HG03108 (cell line): ENCODE data around the gene KCTD20.
"Not testable (repeated sequence)": the region's sequence is repeated elsewhere in the genome, so short reads cannot be mapped to it uniquely, and the experiment has no call there.

Experiments used
- ATAC-seq: cut with Tn5 transposase; IDR thresholded peaks from one replicate; pipeline ENCODE4 v1.9.1; 2021; ENCODE audit warnings: moderate library complexity; ENCODE audit not compliant: unreplicated experiment

Gene KCTD20

GRCh38 chr6:36443471-36444428 lies 950 bp downstream of the KCTD20 start:
- ATAC-seq, result no peak

GRCh38 chr6:36444470-36444869 lies 1.7 kb downstream of the KCTD20 start:
- no peak for ATAC-seq

GRCh38 chr6:36445621-36446020 lies 2.8 kb downstream of the KCTD20 start:
- ATAC-seq, result no peak

- not testable (repeated sequence) for ATAC-seq
Measured at GRCh38 chr6:36449173-36449572, 6.4 kb downstream of the KCTD20 start.

- ATAC-seq, result not testable (repeated sequence)
Measured at GRCh38 chr6:36452897-36453296, 10.1 kb downstream of the KCTD20 start.

- no peak for ATAC-seq
Measured at GRCh38 chr6:36455486-36456027, 12.8 kb downstream of the KCTD20 start.

GRCh38 chr6:36459501-36459900 lies 16.7 kb downstream of the KCTD20 start:
- ATAC-seq, result no peak

- no peak for ATAC-seq
Measured at GRCh38 chr6:36460916-36461315, 18.1 kb downstream of the KCTD20 start.

- ATAC-seq, result no peak
Measured at GRCh38 chr6:36461646-36462045, 18.8 kb downstream of the KCTD20 start.

GRCh38 chr6:36463676-36464075 lies 20.9 kb downstream of the KCTD20 start:
- no peak for ATAC-seq

- ATAC-seq, result no peak
Measured at GRCh38 chr6:36464233-36464632, 21.4 kb downstream of the KCTD20 start.

- no peak for ATAC-seq
Measured at GRCh38 chr6:36467625-36468024, 24.8 kb downstream of the KCTD20 start.

- no peak for ATAC-seq
Measured at GRCh38 chr6:36469148-36469661, 26.4 kb downstream of the KCTD20 start.

- no peak for ATAC-seq
Measured at GRCh38 chr6:36469946-36470345, 27.1 kb downstream of the KCTD20 start.

- no peak for ATAC-seq
Measured at GRCh38 chr6:36478051-36478526, 35.3 kb downstream of the KCTD20 start.

GRCh38 chr6:36479256-36479655 lies 36.5 kb downstream of the KCTD20 start:
- ATAC-seq, result no peak

GRCh38 chr6:36483326-36483725 lies 40.5 kb downstream of the KCTD20 start:
- ATAC-seq, result not testable (repeated sequence)

- ATAC-seq, result no peak
Measured at GRCh38 chr6:36484736-36485135, 41.9 kb downstream of the KCTD20 start.

- no peak for ATAC-seq
Measured at GRCh38 chr6:36487698-36488097, 44.9 kb downstream of the KCTD20 start.

GRCh38 chr6:36488221-36488620 lies 45.4 kb downstream of the KCTD20 start:
- ATAC-seq, result no peak

- ATAC-seq, result no peak
Measured at GRCh38 chr6:36489426-36489825, 46.6 kb downstream of the KCTD20 start.

- ATAC-seq, result no peak
Measured at GRCh38 chr6:36491378-36491965, 48.7 kb downstream of the KCTD20 start.
